T-helper 1 cell treated with Interleukin-12 subunit alpha and Interleukin-12 subunit beta and Interleukin-4 antibody, amounts not matched to agents 30 μg/mL and 1 μg/mL, for 36 hours (primary cell): Measurements from ENCODE around the gene ARL4A.

Experiments
- H3K27ac Mint-ChIP-seq: one replicate; pipeline ENCODE4 v1.8.0; 2021; ENCODE audit warnings: mild to moderate bottlenecking, mixed read lengths
- H3K27me3 Mint-ChIP-seq: one replicate; pipeline ENCODE4 v1.8.0; 2021; ENCODE audit warnings: low read depth, mixed read lengths
- H3K36me3 Mint-ChIP-seq: one replicate; pipeline ENCODE4 v1.8.0; 2021; ENCODE audit warnings: low read depth, mixed read lengths
- H3K4me1 Mint-ChIP-seq: one replicate; pipeline ENCODE4 v1.8.0; 2021; ENCODE audit warnings: low read depth, mixed read lengths
- H3K4me3 Mint-ChIP-seq: one replicate; pipeline ENCODE4 v1.8.0; 2021; ENCODE audit warnings: mild to moderate bottlenecking, moderate library complexity, mixed read lengths
- H3K9me3 Mint-ChIP-seq: one replicate; pipeline ENCODE4 v1.8.0; 2021; ENCODE audit warnings: mixed read lengths

Gene ARL4A

DNA sequence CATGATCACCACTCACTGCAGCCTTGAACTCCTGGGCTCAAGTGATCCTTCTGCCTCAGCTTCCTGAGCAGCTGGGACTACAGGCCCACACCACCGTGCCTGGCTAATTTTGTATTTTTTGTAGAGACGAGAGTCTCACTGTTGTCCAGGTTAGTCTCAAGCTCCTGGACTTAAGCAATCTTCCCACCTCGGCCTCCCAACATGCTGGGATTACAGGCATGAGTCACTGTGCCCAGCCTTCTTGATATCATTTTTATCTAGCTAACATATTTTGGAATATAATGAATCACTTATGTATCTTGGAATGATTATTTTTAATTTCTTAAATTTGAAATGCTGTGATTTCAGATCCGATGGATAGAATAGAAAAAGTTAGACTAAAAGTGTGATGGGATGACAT lies 18.4 kb downstream of the ARL4A start:
- Mint-ChIP-seq H3K9me3 (peaks cover 4% of the 10 kb centered on the region), H3K27ac (no peak overlapping the region), H3K4me1 (no peaks in the 10 kb centered on the region), H3K27me3 (no peaks in the 10 kb centered on the region), H3K4me3 (no peak overlapping the region), H3K36me3 (no peaks in the 10 kb centered on the region)

DNA sequence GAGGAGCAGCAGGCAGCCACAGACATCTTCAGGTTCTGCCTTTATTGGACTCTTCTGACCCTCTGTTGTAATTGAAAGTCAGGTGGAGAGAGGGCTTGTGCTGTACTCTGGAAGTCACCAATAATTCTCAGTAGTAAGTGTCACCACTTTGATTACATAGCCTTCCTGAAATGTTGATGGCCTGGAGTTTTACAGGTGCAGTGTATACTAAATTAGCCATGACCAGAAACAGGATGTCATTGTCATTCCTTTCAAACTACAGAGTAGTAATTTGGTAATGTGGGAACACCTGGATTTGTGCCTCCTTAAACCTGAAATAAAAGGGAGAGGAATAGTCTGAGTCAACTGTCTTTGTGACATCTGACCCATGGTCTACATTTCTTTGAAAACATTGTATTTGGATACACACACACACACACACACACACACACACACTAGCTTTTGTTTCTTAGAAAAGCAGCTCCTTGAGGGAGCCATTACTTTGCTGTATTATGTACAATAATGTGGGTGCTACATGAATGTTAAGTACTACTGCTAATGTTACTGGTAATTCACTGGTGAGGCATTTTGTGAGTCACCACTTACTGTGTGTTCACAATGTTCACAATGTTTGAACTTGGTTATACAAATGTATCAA lies 19.6 kb downstream of the ARL4A start:
- Mint-ChIP-seq H3K27ac (no peak overlapping the region), H3K9me3 (no peaks in the 10 kb centered on the region), H3K27me3 (no peaks in the 10 kb centered on the region), H3K4me3 (no peak overlapping the region), H3K4me1 (no peaks in the 10 kb centered on the region), H3K36me3 (no peaks in the 10 kb centered on the region)

- no peaks in the 10 kb centered on the region for H3K9me3 Mint-ChIP-seq
- H3K4me1 Mint-ChIP-seq = no peaks in the 10 kb centered on the region
- no peak overlapping the region for H3K27ac Mint-ChIP-seq
- H3K4me3 Mint-ChIP-seq = no peak overlapping the region
- H3K36me3 Mint-ChIP-seq = no peaks in the 10 kb centered on the region
- H3K27me3 Mint-ChIP-seq = no peaks in the 10 kb centered on the region
These were observed 20.9 kb downstream of the ARL4A start for GRCh38 chr7:12708314-12708713.

- H3K36me3 Mint-ChIP-seq = no peaks in the 10 kb centered on the region
- H3K27me3 Mint-ChIP-seq = no peaks in the 10 kb centered on the region
- H3K4me1 Mint-ChIP-seq = no peaks in the 10 kb centered on the region
- H3K4me3 Mint-ChIP-seq = no peak overlapping the region
- H3K27ac Mint-ChIP-seq = no peak overlapping the region
- no peaks in the 10 kb centered on the region for H3K9me3 Mint-ChIP-seq
These were observed 22.5 kb downstream of the ARL4A start for GRCh38 chr7:12709726-12710502.

DNA sequence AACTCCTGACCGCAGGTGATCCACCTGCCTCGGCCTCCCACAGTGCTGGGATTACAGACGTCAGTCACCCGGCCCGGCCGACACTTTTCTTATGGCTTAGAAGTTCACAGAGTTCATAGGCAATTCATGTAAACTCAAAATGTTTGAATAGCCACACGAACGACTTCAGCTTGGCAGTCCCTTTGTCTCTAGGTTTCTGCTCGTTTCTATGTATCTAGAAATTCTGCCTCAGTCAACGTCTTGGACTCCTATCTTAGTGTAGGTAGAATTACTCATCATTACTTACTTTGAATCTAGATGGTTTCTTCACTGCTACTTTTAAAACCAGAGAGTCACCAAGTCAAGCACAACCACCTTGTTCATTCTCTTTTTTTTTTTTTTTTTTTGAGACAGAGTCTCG lies 23.7 kb downstream of the ARL4A start:
- H3K4me1 Mint-ChIP-seq = peaks cover 7% of the 10 kb centered on the region
- no peaks in the 10 kb centered on the region for H3K27me3 Mint-ChIP-seq
- H3K27ac Mint-ChIP-seq = no peak overlapping the region
- H3K36me3 Mint-ChIP-seq = no peaks in the 10 kb centered on the region
- no peak overlapping the region for H3K4me3 Mint-ChIP-seq
- H3K9me3 Mint-ChIP-seq = no peaks in the 10 kb centered on the region

- Mint-ChIP-seq H3K27me3 (no peaks in the 10 kb centered on the region), H3K27ac (no peak overlapping the region), H3K36me3 (no peaks in the 10 kb centered on the region), H3K4me3 (no peak overlapping the region), H3K4me1 (peaks cover 7% of the 10 kb centered on the region), H3K9me3 (no peaks in the 10 kb centered on the region)
These were observed 24.8 kb downstream of the ARL4A start for GRCh38 chr7:12712236-12712635.

DNA sequence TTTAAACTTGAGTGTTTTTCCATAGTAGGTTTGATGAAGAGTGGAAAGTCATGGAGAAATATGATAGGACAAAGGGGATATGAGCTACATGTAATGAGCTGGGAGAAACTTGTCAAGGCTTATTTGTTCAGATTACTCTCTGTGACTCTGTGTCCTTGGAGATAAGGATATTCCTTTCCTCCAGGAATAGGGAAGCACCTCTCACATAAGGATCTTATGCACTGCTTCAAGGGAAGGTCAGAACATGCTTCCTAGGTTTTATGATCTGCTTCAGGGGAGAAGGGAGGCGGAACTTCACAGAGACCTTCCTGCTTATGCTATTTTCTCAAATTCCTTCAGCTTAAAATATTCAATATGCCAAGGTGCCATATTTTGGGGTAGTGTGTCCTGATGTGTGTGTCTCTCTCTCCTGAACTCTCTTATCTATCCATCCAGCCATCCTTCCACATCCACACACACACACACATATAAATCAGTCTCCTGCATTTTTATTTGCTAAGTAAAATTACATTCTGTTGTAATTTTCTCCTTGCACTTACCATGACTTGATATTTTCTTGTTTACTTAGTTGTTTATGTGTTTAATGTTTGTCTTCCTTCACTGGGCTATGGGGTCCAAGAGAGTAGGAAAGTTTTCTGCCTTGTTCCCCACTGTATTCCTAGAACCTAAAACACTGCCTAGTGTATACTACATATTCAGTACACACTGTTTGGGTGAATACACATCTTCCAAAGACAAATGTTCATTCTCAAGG lies 26.4 kb downstream of the ARL4A start:
- no peaks in the 10 kb centered on the region for H3K36me3 Mint-ChIP-seq
- H3K9me3 Mint-ChIP-seq = no peaks in the 10 kb centered on the region
- H3K4me1 Mint-ChIP-seq = peaks cover 7% of the 10 kb centered on the region
- no peak overlapping the region for H3K4me3 Mint-ChIP-seq
- H3K27me3 Mint-ChIP-seq = no peaks in the 10 kb centered on the region
- H3K27ac Mint-ChIP-seq = no peak overlapping the region

- H3K27ac Mint-ChIP-seq = no peak overlapping the region
- no peaks in the 10 kb centered on the region for H3K9me3 Mint-ChIP-seq
- H3K27me3 Mint-ChIP-seq = no peaks in the 10 kb centered on the region
- H3K4me1 Mint-ChIP-seq = peaks cover 11% of the 10 kb centered on the region
- H3K36me3 Mint-ChIP-seq = no peaks in the 10 kb centered on the region
- H3K4me3 Mint-ChIP-seq = no peak overlapping the region
These were observed 26.9 kb downstream of the ARL4A start for GRCh38 chr7:12714379-12714737.

- H3K4me1 Mint-ChIP-seq = peaks cover 15% of the 10 kb centered on the region
- H3K27ac Mint-ChIP-seq = no peak overlapping the region
- H3K9me3 Mint-ChIP-seq = no peaks in the 10 kb centered on the region
- H3K4me3 Mint-ChIP-seq = no peak overlapping the region
- H3K36me3 Mint-ChIP-seq = no peaks in the 10 kb centered on the region
- no peaks in the 10 kb centered on the region for H3K27me3 Mint-ChIP-seq
These were observed 28.1 kb downstream of the ARL4A start for GRCh38 chr7:12715372-12716133.

GRCh38 chr7:12716134-12716681 lies 28.8 kb downstream of the ARL4A start:
- H3K4me1 Mint-ChIP-seq = peaks cover 15% of the 10 kb centered on the region
- H3K9me3 Mint-ChIP-seq = no peaks in the 10 kb centered on the region
- H3K27me3 Mint-ChIP-seq = no peaks in the 10 kb centered on the region
- no peak overlapping the region for H3K4me3 Mint-ChIP-seq
- H3K27ac Mint-ChIP-seq = no peak overlapping the region
- H3K36me3 Mint-ChIP-seq = no peaks in the 10 kb centered on the region

- no peak overlapping the region for H3K4me3 Mint-ChIP-seq
- H3K27ac Mint-ChIP-seq = no peak overlapping the region
- H3K9me3 Mint-ChIP-seq = no peaks in the 10 kb centered on the region
- no peaks in the 10 kb centered on the region for H3K36me3 Mint-ChIP-seq
- H3K4me1 Mint-ChIP-seq = peaks cover 15% of the 10 kb centered on the region
- H3K27me3 Mint-ChIP-seq = no peaks in the 10 kb centered on the region
These were observed 29.3 kb downstream of the ARL4A start for GRCh38 chr7:12716722-12717121.

DNA sequence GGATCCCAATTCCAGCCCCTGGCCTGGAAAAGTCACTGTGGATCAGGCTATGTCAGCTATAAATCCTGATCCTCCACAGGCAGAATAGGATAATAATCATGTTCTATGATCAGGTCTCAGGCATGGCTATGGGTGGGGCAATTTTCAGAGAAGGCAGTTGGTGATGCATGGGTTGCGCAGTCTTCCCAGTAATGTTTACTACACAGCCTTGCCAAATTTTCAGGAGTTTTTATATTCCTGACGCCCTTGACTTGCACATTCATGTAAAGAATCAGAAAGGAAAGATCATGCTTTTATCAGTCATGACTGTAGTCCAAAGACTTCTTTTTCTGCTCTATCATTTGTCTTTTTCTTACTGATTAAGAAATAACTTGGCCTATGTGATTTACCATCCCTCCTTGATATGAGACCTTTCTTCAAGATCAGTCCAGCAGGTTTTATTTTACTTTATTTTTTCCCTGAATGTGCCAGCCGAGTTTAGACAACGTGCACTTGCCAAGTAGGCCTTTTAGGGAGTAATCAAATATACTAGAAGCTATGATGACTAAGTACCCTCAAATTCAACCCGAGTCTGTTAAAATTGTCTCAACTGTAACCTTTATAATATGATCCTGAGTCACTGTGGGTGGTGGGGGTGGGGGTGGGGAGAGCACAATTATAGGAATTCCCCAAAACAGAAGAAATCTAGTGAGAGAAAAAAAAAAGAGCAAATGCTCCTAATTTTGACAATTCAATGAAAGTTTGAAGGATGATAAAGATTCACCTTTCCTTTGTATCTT lies 31.9 kb downstream of the ARL4A start:
- Mint-ChIP-seq H3K9me3 (no peaks in the 10 kb centered on the region), H3K4me1 (peaks cover 29% of the 10 kb centered on the region), H3K36me3 (peaks cover 3% of the 10 kb centered on the region), H3K27ac (peak overlapping the region; percentile 65), H3K27me3 (no peaks in the 10 kb centered on the region), H3K4me3 (no peak overlapping the region)

- Mint-ChIP-seq H3K27me3 (no peaks in the 10 kb centered on the region), H3K4me3 (no peak overlapping the region), H3K9me3 (no peaks in the 10 kb centered on the region), H3K27ac (peak overlapping the region; percentile 65), H3K36me3 (peaks cover 3% of the 10 kb centered on the region), H3K4me1 (peaks cover 28% of the 10 kb centered on the region)
These were observed 32.8 kb downstream of the ARL4A start for GRCh38 chr7:12719981-12720865.
